RWPE2 (cell line): ENCODE data around the gene ZNF483.
"Not testable (repeated sequence)": the region's sequence is repeated elsewhere in the genome, so short reads cannot be mapped to it uniquely, and the experiment has no call there.

ENCODE experiments used
- ATAC-seq: fragments of 200-7000 bp; cut with Tn5 transposase; 3 replicates; pipeline ENCODE4 v1.9.1; 2021; ENCODE audit warnings: low read depth
- DNase-seq: peaks from one replicate; pipeline ENCODE4 v3.0.0-alpha.2; 2020; ENCODE audit warnings: low spot score
- H3K27ac ChIP-seq: fragments of 450-650 bp; 2 replicates; pipeline ENCODE4 v1.5.1; 2017; ENCODE audit warnings: mild to moderate bottlenecking; ENCODE audit not compliant: poor library complexity, severe bottlenecking
- H3K27me3 ChIP-seq: fragments of 250-450 bp; sonication (Bioruptor Pico); 2 replicates; pipeline ENCODE4 v1.5.1; 2021; ENCODE audit warnings: mild to moderate bottlenecking, moderate library complexity; ENCODE audit not compliant: insufficient read depth, poor library complexity, severe bottlenecking
- H3K36me3 ChIP-seq: fragments of 250-450 bp; sonication (Bioruptor Pico); 2 replicates; pipeline ENCODE4 v1.5.1; 2020; ENCODE audit warnings: low read depth, mild to moderate bottlenecking, moderate library complexity
- H3K4me1 ChIP-seq: fragments of 250-450 bp; sonication (Bioruptor Pico); 2 replicates; pipeline ENCODE4 v1.5.1; 2021; ENCODE audit warnings: mild to moderate bottlenecking, moderate library complexity; ENCODE audit not compliant: insufficient read depth, poor library complexity, severe bottlenecking
- H3K4me3 ChIP-seq: fragments of 250-450 bp; sonication (Bioruptor Pico); 2 replicates; pipeline ENCODE4 v1.5.1; 2021; ENCODE audit warnings: mild to moderate bottlenecking, moderate library complexity; ENCODE audit not compliant: severe bottlenecking
- H3K9me3 ChIP-seq: fragments of 250-450 bp; sonication (Bioruptor Pico); 2 replicates; pipeline ENCODE4 v1.5.1; 2021; ENCODE audit warnings: mild to moderate bottlenecking, moderate library complexity; ENCODE audit not compliant: severe bottlenecking
- CTCF ChIP-seq: fragments of 450-650 bp; IDR thresholded peaks from one replicate; pipeline ENCODE4 v1.5.1; 2017; ENCODE audit warnings: mild to moderate bottlenecking, moderate library complexity; ENCODE audit not compliant: poor library complexity, severe bottlenecking

Gene ZNF483

DNA sequence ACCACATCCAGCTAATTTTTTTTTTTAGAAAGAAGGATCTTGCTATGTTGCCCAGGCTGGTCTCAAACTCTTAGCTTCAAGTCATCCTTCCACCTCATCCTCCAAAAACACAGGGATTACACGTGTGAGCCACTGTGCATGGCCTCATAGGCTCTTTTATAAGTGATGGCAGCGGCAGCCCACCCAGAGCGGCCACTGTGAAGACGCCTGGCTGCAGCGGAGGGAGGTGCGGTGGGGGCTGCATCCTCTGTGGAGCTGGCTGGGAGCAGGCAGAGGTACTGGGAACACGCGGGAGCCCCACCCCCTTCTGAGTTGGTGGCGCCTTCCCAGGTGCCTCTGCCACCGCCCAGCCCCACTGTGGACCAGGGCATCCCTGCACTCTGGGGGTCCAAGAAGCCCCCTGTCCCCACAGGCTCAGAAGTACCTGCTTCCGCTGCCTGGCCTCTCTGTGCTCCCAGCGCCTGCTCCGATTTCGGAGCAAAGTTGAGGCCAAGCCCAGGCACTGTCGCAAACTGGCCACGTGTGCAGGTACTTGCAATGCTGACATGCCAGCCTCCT lies 23.9 kb upstream of the ZNF483 start:
- Histone ChIP-seq H3K27me3 (no peaks in the 10 kb centered on the region), H3K27ac (no peak overlapping the region), H3K4me3 (no peak overlapping the region), H3K4me1 (no peaks in the 10 kb centered on the region), H3K9me3 (no peaks in the 10 kb centered on the region), H3K36me3 (no peaks in the 10 kb centered on the region)
- no peak for TF ChIP-seq CTCF
- no peak for DNase-seq
- no peak for ATAC-seq

DNA sequence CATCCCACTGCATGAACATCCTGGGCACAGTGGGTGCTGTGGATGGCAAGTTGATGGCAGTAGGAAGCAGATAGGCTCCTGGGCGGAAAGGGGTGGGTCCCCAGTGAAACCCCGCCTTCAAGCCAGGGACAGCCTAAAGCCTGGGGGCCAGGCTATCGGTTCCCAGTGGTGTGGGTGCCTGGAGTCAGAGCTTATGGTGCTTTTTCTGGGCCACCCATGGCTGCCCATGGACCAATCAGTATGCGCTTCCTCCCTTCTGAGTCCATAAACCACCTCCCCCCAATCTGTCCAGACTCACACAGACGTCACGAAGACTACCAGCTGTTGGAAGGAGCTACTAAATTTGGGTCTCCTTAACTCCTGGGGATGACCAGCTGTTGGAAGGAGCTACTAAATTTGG lies 23.3 kb upstream of the ZNF483 start:
- ATAC-seq: no peak
- no peak for DNase-seq
- no peak for TF ChIP-seq CTCF
- Histone ChIP-seq H3K36me3 (no peaks in the 10 kb centered on the region), H3K27me3 (no peaks in the 10 kb centered on the region), H3K9me3 (no peaks in the 10 kb centered on the region), H3K4me1 (no peaks in the 10 kb centered on the region), H3K27ac (no peak overlapping the region), H3K4me3 (no peak overlapping the region)

GRCh38 chr9:111502506-111502905 lies 22.5 kb upstream of the ZNF483 start:
- Histone ChIP-seq H3K27ac (no peak overlapping the region), H3K36me3 (no peaks in the 10 kb centered on the region), H3K27me3 (no peaks in the 10 kb centered on the region), H3K4me3 (no peak overlapping the region), H3K4me1 (no peaks in the 10 kb centered on the region), H3K9me3 (no peaks in the 10 kb centered on the region)
- ATAC-seq (no peak), DNase-seq (no peak)
- TF ChIP-seq CTCF: no peak

- H3K27me3 ChIP-seq, ATAC-seq, H3K4me3 ChIP-seq, DNase-seq, H3K4me1 ChIP-seq, H3K36me3 ChIP-seq, H3K9me3 ChIP-seq, H3K27ac ChIP-seq: not testable (repeated sequence)
Measured at GRCh38 chr9:111511581-111511980, 13.4 kb upstream of the ZNF483 start.

DNA sequence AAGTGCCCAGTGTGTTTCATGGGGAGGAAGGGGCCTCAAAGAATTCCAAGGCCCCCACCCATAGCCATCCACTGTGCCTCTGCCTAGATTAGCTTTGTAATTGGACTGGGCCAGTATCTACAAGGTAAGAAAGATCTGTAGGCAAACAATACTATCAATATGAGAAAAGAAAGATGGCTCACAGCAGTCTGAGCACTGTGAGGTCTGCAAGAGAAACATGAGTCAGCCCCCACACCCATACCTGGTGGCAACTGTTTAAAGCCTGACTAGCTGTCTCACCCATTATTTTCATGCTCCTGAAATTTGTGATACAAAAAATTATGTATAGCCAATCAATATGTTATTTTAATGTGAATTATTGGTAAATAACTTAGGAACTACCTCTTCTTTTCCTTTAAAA lies 10.0 kb upstream of the ZNF483 start:
- Histone ChIP-seq H3K27ac (no peak overlapping the region), H3K4me1 (no peaks in the 10 kb centered on the region), H3K9me3 (peaks cover 2% of the 10 kb centered on the region), H3K4me3 (no peak overlapping the region), H3K36me3 (no peaks in the 10 kb centered on the region), H3K27me3 (no peaks in the 10 kb centered on the region)
- DNase-seq (no peak), ATAC-seq (peak; percentile 54; the same call in 2 of the 3 replicates)
- no peak for TF ChIP-seq CTCF
